ENCODE results near the gene UBE2D1. TPM values are rescaled to one million over a fixed set of nuclear protein-coding genes. Genes with fewer than 3 reads are reported as not detected.

Gene UBE2D1
- total RNA-seq, 5 donors from 2014 or later (not counting 1 experiment from before 2014, with no cell fraction given), result 9.4 to 12.2 (median 10.5) TPM

Other genes with a start within 250 kb of the UBE2D1 start
- 1 to 10 TPM; 3.7 to 5.3 (median 4.3) TPM for gene IPMK, start 67.1 kb upstream of the UBE2D1 start, total RNA-seq
- gene CISD1, start 65.8 kb upstream of the UBE2D1 start, total RNA-seq, result 10 to 100 TPM in 3 of 5 donors, 1 to 10 TPM in 2; 6.3 to 11.3 (median 10.3) TPM
- 10 to 100 TPM; 35.9 to 41.8 (median 39.2) TPM for gene TFAM, start 50.4 kb downstream of the UBE2D1 start, total RNA-seq
- under 1 TPM in 3 of 5 donors, not detected in 2; 0.06 to 0.09 (median 0.07) TPM for gene BICC1, start 177.9 kb downstream of the UBE2D1 start, total RNA-seq